Activated CD8-positive, alpha-beta memory T cell treated with anti-CD3 and anti-CD28 coated beads, Interleukin-2, amount 10 ng/mL, durations not matched to agents 7 days and 5 days (primary cell): ENCODE data around the gene SPTLC1. TPM values are rescaled to one million over a fixed set of nuclear protein-coding genes. Genes with fewer than 3 reads are reported as not detected.
A peak's percentile ranks its signal among the peaks of the same experiment; 100 is the strongest.
"Not testable (repeated sequence)": the region's sequence is repeated elsewhere in the genome, so short reads cannot be mapped to it uniquely, and the experiment has no call there.

ENCODE experiments used
- ATAC-seq: fragments of 150-1000 bp; cut with Tn5 transposase; one replicate; pipeline ENCODE4 v1.10.0; 2021; ENCODE audit warnings: moderate library complexity
- CTCF ChIA-PET: fragments of 350-600 bp; sonication (Branson Sonifier 250); formaldehyde crosslinking; loops from one replicate; lab custom pipeline; 2021; ENCODE audit warnings: antibody characterized with exemption; lab: Charles Lee
- DNase-seq: peaks from one replicate; pipeline ENCODE4 v3.0.0-alpha.2; 2020
- H3K27ac Mint-ChIP-seq: one replicate; pipeline ENCODE4 v1.8.0; 2021; ENCODE audit warnings: mild to moderate bottlenecking, mixed read lengths
- H3K27me3 Mint-ChIP-seq: one replicate; pipeline ENCODE4 v1.8.0; 2021; ENCODE audit warnings: mixed read lengths
- H3K36me3 Mint-ChIP-seq: one replicate; pipeline ENCODE4 v1.8.0; 2021; ENCODE audit warnings: mild to moderate bottlenecking, mixed read lengths
- H3K4me1 Mint-ChIP-seq: one replicate; pipeline ENCODE4 v1.8.0; 2021; ENCODE audit warnings: mixed read lengths
- H3K4me3 Mint-ChIP-seq: one replicate; pipeline ENCODE4 v1.8.0; 2021; ENCODE audit warnings: mild to moderate bottlenecking, moderate library complexity, mixed read lengths
- H3K9me3 Mint-ChIP-seq: one replicate; pipeline ENCODE4 v1.8.0; 2022; ENCODE audit warnings: low read depth, mixed read lengths
- total RNA-seq, 2 experiments: library from RNA; stranded (reverse); gene quantifications; one replicate each; pipeline ENCODE4 v1.2.3, GENCODE V29; 2021

Gene SPTLC1
- total RNA-seq, 2 experiments from 2014 or later = 61.8 to 62.4 TPM

DNA sequence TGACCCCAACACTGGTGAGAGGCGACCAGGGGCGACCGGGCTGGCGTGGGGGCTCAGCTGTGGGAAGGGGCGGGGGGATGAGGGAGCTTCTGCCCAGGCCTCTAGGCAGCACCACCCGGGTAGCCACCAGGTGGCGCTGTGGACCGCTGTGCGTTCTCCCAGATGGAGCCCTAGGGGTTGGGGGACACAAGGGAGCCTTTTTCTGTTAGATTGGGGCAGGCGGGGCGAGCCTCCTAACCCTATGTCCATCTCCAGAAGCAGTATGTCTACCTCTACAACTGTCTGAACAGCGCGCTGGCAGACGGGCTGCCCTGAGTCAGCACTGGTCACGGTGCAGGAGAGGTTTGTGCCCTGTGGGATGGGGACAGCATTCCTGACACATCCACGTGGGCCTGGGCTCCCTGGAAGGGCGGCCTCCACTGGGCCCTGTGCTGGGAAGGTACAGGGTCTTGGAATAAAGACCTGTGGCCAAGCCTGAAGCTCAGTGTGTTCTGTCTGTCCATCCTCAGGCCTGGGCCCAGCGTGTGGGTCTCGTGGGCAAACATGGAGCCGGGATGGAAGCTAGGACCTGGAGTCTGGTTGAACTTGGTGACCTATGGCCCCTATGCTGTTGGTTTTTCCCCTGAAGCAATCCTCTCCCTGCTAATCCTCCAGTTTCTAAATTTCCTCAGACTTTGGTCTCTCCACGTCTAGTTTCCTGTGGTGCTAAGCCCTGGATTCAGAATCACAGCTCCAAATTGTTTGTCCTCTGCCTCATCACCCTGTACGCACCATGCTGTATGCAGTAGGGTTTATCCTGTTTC is 23.1 kb upstream of the SPTLC1 start:
- Mint-ChIP-seq H3K4me3 (no peak overlapping the region), H3K9me3 (no peaks in the 10 kb centered on the region), H3K4me1 (peaks cover 17% of the 10 kb centered on the region), H3K27me3 (peaks cover 38% of the 10 kb centered on the region), H3K27ac (no peak overlapping the region), H3K36me3 (no peaks in the 10 kb centered on the region)
- ATAC-seq (peak; percentile 59), DNase-seq (peak; percentile 81)
- CTCF ChIA-PET = interaction anchor here (0.5 to 5.5 kb wide), 42 partner anchors 9 to 651 kb away, joined by 3 to 58 read pairs (median 4); partner anchors contain the start of genes CENPP, IARS1 and IPPK

DNA sequence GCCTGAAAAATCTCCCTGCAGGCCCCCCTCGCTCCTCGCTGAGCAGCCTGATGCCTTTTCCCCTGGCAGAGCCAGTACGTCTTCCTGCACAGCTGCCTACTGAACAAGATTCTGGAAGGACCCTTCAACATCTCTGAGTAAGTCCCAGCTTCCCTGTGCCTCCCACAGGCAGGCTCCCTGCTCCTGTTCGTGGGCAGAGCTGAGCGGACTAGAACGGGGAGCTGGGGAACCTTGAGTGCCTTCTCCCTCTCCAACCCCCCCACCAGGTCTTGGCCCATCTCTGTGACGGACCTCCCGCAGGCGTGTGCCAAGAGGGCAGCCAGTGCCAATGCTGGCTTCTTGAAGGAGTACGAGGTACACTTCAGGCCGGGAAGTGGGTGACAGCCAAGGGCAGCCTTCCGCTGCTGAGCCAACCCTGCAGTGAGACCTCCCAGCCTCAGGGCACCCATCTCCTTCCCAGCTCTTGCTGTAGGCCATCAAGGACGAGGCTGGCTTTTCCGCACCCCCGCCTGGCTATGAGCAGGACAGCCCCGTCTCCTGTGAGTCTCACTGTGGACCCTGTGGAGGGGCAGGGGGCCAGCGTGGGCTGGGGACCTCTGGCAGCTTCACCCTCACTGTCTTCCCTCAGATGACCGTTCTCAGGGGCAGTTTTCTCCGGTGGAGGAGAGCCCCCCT is 21.1 kb upstream of the SPTLC1 start:
- no peak for ATAC-seq
- Mint-ChIP-seq H3K36me3 (no peaks in the 10 kb centered on the region), H3K27ac (no peak overlapping the region), H3K9me3 (peaks cover under 1% of the 10 kb centered on the region), H3K4me1 (peaks cover 16% of the 10 kb centered on the region), H3K4me3 (no peak overlapping the region), H3K27me3 (peaks cover 29% of the 10 kb centered on the region)
- no peak for DNase-seq
- CTCF ChIA-PET = interaction anchor here (1.0 to 1.5 kb wide), 3 partner anchors 13 to 579 kb away, joined by 3 to 4 read pairs (median 3); no protein-coding TSS in a partner anchor

GRCh38 chr9:92135576-92135975 is 20.4 kb upstream of the SPTLC1 start:
- Mint-ChIP-seq H3K4me1 (peaks cover 10% of the 10 kb centered on the region), H3K4me3 (no peak overlapping the region), H3K9me3 (peaks cover 5% of the 10 kb centered on the region), H3K27ac (no peak overlapping the region), H3K36me3 (no peaks in the 10 kb centered on the region), H3K27me3 (peaks cover 28% of the 10 kb centered on the region)
- ATAC-seq (no peak), DNase-seq (no peak)
- CTCF ChIA-PET = interaction anchor here (1.1 to 1.6 kb wide), 6 partner anchors 14 to 656 kb away, joined by 3 to 5 read pairs (median 4); no protein-coding TSS in a partner anchor

- peaks cover 8% of the 10 kb centered on the region for H3K4me1 Mint-ChIP-seq
- H3K27ac Mint-ChIP-seq = no peak overlapping the region
- H3K27me3 Mint-ChIP-seq = peaks cover 34% of the 10 kb centered on the region
- CTCF ChIA-PET = interaction anchor here (1.0 to 1.6 kb wide), 9 partner anchors 9 to 500 kb away, joined by 3 to 5 read pairs (median 4); no protein-coding TSS in a partner anchor
- peak overlapping the region; percentile 12 for H3K4me3 Mint-ChIP-seq
- DNase-seq (peak; percentile 85), ATAC-seq (peak; percentile 84)
- H3K36me3 Mint-ChIP-seq = no peaks in the 10 kb centered on the region
- peaks cover 5% of the 10 kb centered on the region for H3K9me3 Mint-ChIP-seq
These were observed 18.9 kb upstream of the SPTLC1 start for GRCh38 chr9:92133949-92134604.

DNA sequence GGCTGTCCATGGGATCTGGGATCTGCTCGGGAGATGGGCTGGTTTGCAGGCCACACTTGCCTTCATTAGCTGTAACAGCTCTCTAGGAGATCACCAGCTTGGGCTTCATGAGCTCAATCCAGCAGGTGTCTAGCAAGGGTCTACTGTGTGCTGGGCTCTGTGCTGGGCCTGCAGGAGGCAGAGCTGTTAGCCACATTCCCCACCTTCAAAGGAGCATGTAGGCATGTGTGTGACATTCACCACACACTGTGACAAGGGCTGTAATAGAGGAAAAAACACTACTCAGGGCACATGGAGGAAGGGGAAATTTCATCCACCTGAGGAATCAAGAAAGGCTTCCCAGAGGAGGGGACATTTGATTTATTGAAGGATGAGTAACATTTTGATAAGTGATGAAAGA is 17.7 kb upstream of the SPTLC1 start:
- H3K27me3 Mint-ChIP-seq = peaks cover 35% of the 10 kb centered on the region
- H3K4me1 Mint-ChIP-seq, ATAC-seq, H3K27ac Mint-ChIP-seq, DNase-seq, H3K36me3 Mint-ChIP-seq, H3K9me3 Mint-ChIP-seq, H3K4me3 Mint-ChIP-seq, CTCF ChIA-PET: not testable (repeated sequence)

GRCh38 chr9:92132501-92132900 is 17.3 kb upstream of the SPTLC1 start:
- Mint-ChIP-seq H3K4me1 (peaks cover 8% of the 10 kb centered on the region), H3K36me3 (no peaks in the 10 kb centered on the region), H3K9me3 (peaks cover 5% of the 10 kb centered on the region), H3K27ac (no peak overlapping the region), H3K4me3 (no peak overlapping the region), H3K27me3 (peaks cover 35% of the 10 kb centered on the region)
- no peak for ATAC-seq
- no peak for DNase-seq
- CTCF ChIA-PET = no interaction called here

- ATAC-seq = no peak
- no peaks in the 10 kb centered on the region for H3K36me3 Mint-ChIP-seq
- no peaks in the 10 kb centered on the region for H3K9me3 Mint-ChIP-seq
- H3K27ac Mint-ChIP-seq = no peak overlapping the region
- DNase-seq = no peak
- CTCF ChIA-PET = interaction anchor here (0.9 to 2.5 kb wide), 2 partner anchors 11 to 16 kb away, joined by 3 to 15 read pairs; no protein-coding TSS in a partner anchor
- peaks cover 18% of the 10 kb centered on the region for H3K27me3 Mint-ChIP-seq
- H3K4me3 Mint-ChIP-seq = no peak overlapping the region
- H3K4me1 Mint-ChIP-seq = no peaks in the 10 kb centered on the region
These were observed 7.6 kb upstream of the SPTLC1 start for GRCh38 chr9:92122800-92123199.

DNA sequence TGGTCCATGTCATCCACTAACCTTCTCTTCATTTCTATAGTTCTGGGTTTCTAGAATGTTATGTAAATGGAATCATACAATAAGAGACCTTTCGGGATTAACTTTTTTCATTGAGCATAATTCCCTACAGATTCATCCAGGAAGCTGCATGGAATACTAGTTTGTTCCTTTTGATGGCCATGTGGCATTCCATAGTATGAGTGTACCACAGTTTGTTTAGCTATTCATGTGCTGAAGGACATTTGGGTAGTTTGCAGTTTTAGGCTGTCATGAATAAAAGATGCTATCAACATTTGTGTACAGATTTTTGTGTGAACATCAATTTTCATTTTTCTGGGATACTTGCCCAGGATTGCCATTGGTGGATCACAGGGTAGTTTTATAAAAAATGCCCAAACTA is 6.8 kb upstream of the SPTLC1 start:
- Mint-ChIP-seq H3K27ac (no peak overlapping the region), H3K9me3 (no peaks in the 10 kb centered on the region), H3K4me3 (no peak overlapping the region), H3K27me3 (peaks cover 18% of the 10 kb centered on the region), H3K36me3 (no peaks in the 10 kb centered on the region), H3K4me1 (no peaks in the 10 kb centered on the region)
- no peak for ATAC-seq
- no peak for DNase-seq
- CTCF ChIA-PET = interaction anchor here (2.5 kb wide), 1 partner anchor 17 kb away, joined by 15 read pairs; no protein-coding TSS in a partner anchor

- H3K4me1 Mint-ChIP-seq = peaks cover under 1% of the 10 kb centered on the region
- CTCF ChIA-PET = no interaction called here
- no peak overlapping the region for H3K4me3 Mint-ChIP-seq
- no peaks in the 10 kb centered on the region for H3K36me3 Mint-ChIP-seq
- H3K27ac Mint-ChIP-seq = no peak overlapping the region
- DNase-seq (no peak), ATAC-seq (no peak)
- H3K27me3 Mint-ChIP-seq = peaks cover 18% of the 10 kb centered on the region
- H3K9me3 Mint-ChIP-seq = no peaks in the 10 kb centered on the region
These were observed 6.1 kb upstream of the SPTLC1 start for GRCh38 chr9:92121265-92121664.

DNA sequence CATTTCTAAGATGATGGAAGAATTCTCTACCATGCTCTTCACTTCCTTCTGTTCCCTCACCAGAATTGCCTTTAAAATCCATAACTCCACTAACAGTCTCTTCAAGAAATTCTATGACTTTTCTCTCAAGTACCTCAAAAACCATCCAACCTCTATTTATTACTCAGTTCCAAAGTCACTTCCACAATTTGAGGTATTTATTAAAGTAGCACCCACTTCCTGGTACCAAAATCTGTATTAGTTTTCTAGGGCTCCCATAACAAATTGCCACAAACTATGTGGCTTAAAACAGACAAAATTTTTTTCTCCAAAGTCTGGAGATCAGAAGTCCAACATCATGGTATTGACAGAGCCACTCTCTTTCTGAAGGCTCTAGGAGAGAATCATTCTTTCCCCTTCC is 4.9 kb upstream of the SPTLC1 start:
- ATAC-seq (no peak), DNase-seq (no peak)
- CTCF ChIA-PET = interaction anchor here (1.5 to 1.6 kb wide), 2 partner anchors 20 to 28 kb away, joined by 3 to 5 read pairs; no protein-coding TSS in a partner anchor
- H3K36me3 Mint-ChIP-seq = no peaks in the 10 kb centered on the region
- peaks cover 8% of the 10 kb centered on the region for H3K4me1 Mint-ChIP-seq
- peaks cover 15% of the 10 kb centered on the region for H3K27me3 Mint-ChIP-seq
- H3K27ac Mint-ChIP-seq = no peak overlapping the region
- H3K9me3 Mint-ChIP-seq = no peaks in the 10 kb centered on the region
- H3K4me3 Mint-ChIP-seq = no peak overlapping the region

- no peaks in the 10 kb centered on the region for H3K9me3 Mint-ChIP-seq
- H3K4me3 Mint-ChIP-seq = no peak overlapping the region
- peaks cover 15% of the 10 kb centered on the region for H3K27me3 Mint-ChIP-seq
- H3K36me3 Mint-ChIP-seq = no peaks in the 10 kb centered on the region
- no peak overlapping the region for H3K27ac Mint-ChIP-seq
- ATAC-seq = no peak
- CTCF ChIA-PET = interaction anchor here (1.5 to 1.6 kb wide), 2 partner anchors 20 to 28 kb away, joined by 3 to 5 read pairs; no protein-coding TSS in a partner anchor
- H3K4me1 Mint-ChIP-seq = peaks cover 11% of the 10 kb centered on the region
- no peak for DNase-seq
These were observed 4.4 kb upstream of the SPTLC1 start for GRCh38 chr9:92119586-92119985.

DNA sequence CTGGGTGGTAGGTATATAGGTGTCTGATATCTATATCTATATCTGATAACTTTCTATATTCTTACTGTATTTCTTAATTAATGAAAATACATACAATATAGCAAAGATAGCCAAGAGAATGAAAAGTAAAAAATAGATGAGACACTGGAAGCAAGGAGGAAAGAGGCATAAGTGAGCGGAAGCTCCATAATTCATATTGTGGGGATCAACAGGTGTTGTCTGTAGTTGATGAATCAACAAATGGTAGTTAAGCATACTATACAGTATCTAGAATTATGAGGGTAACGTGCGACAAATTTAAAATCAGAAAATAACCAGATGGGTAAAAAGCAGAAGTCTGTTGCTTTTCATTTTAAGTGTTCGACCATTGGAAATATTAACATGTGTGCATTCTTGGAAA is 7.1 kb downstream of the SPTLC1 start:
- Mint-ChIP-seq H3K4me3 (no peak overlapping the region), H3K27ac (no peak overlapping the region), H3K9me3 (no peaks in the 10 kb centered on the region), H3K27me3 (no peaks in the 10 kb centered on the region), H3K36me3 (peaks cover 46% of the 10 kb centered on the region), H3K4me1 (peaks cover 18% of the 10 kb centered on the region)
- ATAC-seq (no peak), DNase-seq (no peak)
- CTCF ChIA-PET = no interaction called here
